ENCODE data around the gene RMND5A.
"Not testable (repeated sequence)": the region's sequence is repeated elsewhere in the genome, so short reads cannot be mapped to it uniquely, and the experiment has no call there.

Gene RMND5A

DNA sequence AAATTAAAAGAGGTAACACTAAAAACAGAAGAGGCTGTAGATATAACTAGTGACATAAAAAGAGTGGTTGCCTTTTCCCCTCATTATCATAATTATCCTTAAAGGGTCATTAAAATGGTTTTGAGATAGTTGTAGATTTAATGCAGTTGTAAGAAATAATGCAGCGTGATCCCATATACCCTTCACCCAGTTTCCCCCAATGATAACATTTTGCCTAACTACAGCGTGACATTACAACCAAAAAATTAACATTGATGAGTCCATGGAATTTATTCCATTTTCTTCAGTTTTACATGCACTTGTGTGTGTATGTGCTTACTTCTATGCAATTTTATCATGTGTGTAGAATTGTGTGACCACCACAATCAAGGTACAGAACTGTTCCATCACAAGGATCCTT, 13.2 kb upstream of the RMND5A start:
- in situ Hi-C loops (cut with MboI; ENCODE audit: low sequenced_read_pairs, unreplicated experiment), result no loop called here
- TF ChIP-seq, protein P1, sequence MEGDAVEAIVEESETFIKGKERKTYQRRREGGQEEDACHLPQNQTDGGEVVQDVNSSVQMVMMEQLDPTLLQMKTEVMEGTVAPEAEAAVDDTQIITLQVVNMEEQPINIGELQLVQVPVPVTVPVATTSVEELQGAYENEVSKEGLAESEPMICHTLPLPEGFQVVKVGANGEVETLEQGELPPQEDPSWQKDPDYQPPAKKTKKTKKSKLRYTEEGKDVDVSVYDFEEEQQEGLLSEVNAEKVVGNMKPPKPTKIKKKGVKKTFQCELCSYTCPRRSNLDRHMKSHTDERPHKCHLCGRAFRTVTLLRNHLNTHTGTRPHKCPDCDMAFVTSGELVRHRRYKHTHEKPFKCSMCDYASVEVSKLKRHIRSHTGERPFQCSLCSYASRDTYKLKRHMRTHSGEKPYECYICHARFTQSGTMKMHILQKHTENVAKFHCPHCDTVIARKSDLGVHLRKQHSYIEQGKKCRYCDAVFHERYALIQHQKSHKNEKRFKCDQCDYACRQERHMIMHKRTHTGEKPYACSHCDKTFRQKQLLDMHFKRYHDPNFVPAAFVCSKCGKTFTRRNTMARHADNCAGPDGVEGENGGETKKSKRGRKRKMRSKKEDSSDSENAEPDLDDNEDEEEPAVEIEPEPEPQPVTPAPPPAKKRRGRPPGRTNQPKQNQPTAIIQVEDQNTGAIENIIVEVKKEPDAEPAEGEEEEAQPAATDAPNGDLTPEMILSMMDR (IDR thresholded peaks at IDR 0.05; ENCODE audit: borderline replicate concordance, control extremely low read depth, extremely low read depth, insufficient read depth, missing control alignments), result no peak
- no peak for DNase-seq (ENCODE audit: low spot score)

DNA sequence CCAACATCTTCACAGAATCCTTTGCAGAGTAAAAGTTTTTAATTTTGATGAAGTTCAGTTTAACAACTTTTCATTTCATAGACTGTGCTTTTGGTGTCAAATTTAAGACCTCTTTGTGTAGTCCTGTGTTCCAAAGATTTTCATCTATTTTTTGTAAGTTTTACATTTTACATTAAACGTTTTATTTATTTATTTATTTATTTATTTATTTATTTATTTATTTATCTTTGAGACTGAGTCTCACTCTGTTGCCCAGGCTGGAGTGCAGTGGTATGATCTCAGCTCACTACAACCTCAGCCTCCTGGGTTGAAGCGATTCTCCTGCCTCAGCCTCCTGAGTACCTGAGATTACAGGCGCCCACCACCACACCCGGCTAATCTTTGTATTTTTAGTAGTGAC, 12.0 kb upstream of the RMND5A start:
- DNase-seq (ENCODE audit: low spot score); in situ Hi-C loops (cut with MboI; ENCODE audit: low sequenced_read_pairs, unreplicated experiment): not testable (repeated sequence)

DNA sequence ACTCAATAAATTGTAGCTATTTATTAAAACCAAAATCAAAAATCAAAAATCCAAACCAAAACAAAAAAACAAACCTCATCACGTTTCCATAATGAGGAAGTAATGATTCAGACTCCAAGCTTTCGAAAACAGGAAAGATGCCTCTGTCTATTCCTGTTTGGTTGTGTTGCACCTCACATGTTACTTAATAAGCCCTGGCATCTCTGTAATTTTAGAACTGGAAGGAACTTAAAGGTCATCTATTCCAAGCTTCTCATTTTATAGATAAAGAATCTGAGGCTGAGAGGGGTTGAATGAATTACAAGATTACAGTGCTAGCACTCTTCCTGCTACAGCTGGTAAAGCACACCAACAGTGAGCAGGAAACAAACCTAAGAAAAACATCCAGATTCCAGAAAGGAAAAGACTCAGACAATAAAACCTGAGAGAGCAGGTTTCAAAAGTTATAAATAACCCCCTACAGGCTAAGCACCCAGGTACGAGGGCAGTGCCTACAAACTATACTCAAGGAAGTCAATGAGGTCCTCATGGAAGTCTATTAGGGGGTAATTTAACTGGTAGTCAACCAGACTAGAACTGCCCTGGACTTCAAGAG, 5.4 kb upstream of the RMND5A start:
- in situ Hi-C loops (cut with MboI; ENCODE audit: low sequenced_read_pairs, unreplicated experiment); DNase-seq (ENCODE audit: low spot score): not testable (repeated sequence)

DNA sequence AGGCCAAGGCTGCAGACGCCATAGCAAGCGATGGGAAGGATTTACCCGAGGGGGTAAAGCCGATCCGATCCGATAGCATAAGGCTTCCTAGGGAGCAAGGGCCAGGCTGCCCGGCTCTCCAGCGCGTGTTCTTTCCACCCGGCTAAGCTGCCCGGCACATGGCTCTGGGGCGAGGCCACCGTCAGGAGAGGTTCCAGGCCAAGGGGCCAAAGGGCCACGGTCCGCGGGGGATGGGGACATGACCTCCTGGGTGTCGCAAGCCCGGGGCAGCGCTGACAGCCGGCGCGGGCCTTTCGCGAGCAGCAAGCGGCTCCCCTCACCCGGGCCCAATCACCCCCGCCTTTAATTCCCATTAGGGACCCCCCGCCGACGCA, 841 bp upstream of the RMND5A start:
- DNase-seq (ENCODE audit: low spot score); in situ Hi-C loops (cut with MboI; ENCODE audit: low sequenced_read_pairs, unreplicated experiment): not testable (repeated sequence)

DNA sequence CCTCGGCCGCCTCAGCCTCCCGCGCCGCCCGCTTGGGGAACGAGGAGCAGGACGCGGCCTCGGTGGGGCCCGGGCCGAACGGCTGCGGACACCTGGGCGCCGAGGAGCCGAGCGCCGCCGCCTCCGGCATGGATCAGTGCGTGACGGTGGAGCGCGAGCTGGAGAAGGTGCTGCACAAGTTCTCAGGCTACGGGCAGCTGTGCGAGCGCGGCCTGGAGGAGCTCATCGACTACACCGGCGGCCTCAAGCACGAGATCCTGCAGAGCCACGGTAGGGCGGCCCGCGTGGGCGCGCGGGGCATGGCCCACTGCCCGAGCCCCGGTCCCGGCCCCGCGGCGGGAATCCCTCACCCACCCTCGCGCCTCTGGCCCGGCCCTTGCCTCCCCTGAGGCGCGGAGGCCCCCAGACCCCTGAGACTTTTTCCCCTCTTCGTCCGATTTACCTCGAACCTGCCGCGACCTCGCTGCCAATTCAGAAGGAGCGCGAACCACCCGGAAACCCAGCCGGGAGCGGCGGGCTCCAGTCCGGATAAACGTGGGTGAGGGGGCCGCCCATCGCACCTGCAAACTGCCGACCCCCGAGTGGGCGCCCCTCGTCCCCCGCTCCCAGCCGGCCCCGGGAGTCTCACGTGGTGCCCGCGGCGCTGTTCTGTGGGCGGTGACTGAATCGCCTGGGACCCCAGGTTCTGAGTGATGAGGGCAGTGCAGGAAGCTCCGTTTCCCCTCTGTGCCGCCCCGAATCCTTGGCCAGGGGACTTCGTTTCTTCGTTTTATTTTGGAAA, 639 bp downstream of the RMND5A start:
- in situ Hi-C loops (cut with MboI; ENCODE audit: low sequenced_read_pairs, unreplicated experiment), result not testable (repeated sequence)

DNA sequence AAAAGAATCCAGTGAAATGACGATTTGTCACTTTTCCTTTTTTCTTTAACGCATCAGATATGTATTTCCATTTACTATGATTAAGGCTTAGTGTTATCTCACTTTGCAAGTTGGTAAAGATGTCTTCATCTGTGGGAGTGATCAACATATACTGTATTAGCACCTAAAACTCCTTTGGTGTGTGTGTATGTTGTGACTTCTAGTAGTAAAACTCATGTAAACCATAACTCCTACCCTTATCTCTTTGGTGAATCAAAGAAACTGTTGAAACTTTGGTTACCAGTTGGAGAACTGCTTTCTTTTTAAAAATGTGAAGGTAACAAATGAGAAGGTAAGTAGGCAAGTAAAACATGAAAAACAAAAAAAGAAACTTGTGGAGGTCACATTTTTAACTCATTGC, 5.6 kb downstream of the RMND5A start:
- in situ Hi-C loops (cut with MboI; ENCODE audit: low sequenced_read_pairs, unreplicated experiment); DNase-seq (ENCODE audit: low spot score): not testable (repeated sequence)

More for the DNA sequence above, 639 bp downstream of the RMND5A start:
- DNase-seq (ENCODE audit: low spot score), result not testable (repeated sequence)

DNA sequence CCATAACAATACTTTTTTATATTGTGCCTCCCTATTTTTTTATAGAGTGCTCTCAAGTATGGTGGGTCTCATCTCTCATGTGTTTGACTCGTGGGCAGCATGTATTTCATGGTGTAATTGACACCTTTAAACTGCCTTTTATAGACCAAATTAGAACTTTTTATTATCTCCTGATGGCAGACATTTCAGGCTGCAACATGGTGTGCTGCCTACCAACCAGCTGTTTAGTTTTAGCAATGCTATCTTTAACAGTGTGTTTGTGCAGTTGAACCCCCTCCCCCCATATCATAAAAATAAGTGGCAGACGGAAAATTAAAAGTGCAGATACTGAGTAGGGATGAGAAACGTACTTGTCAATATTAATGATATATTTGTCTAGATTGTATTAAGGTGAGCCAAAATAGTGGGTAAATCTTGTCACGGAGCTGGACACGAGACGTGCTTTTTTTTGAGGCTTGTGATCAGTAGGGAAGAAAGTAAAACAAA, 12.0 kb downstream of the RMND5A start:
- in situ Hi-C loops (cut with MboI; ENCODE audit: low sequenced_read_pairs, unreplicated experiment); DNase-seq (ENCODE audit: low spot score): not testable (repeated sequence)

DNA sequence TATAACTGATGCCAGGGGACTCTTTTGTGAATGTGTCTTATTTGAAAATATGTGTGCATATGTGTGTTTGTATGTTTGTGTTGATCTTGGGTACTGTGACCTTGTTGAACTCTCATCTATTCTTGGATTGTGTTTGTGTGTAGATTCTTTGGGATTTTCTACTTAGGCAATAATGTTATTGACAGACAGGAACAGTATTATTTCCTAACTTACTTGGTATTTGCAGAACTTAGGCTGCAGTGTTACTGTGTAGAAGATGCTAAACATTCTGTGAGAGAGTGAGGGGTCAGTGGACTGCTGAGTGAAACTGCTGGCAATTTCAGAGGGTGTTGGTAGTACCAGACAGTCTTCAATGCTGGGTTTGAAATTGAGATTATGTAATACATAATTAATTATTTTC, 12.7 kb downstream of the RMND5A start:
- DNase-seq (ENCODE audit: low spot score); in situ Hi-C loops (cut with MboI; ENCODE audit: low sequenced_read_pairs, unreplicated experiment): not testable (repeated sequence)

DNA sequence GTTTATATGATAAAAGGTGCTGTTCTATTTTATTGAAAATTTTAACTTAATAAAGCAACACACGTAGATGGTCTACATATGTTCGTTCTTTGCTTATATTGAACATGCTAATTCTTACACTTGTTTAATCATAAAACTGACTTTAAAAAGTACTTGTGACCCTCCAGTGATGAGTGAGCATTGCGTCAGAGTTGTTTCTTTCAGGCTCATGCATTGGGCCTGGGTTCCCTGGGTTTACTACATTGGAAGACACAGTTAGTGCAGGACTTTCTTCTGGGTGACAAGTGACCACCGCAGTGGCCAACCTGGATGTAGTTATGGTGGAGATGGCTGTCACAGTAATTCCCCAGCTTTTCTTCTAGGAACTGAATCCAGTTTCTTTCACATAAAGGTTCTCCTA, 13.4 kb downstream of the RMND5A start:
- DNase-seq (ENCODE audit: low spot score); in situ Hi-C loops (cut with MboI; ENCODE audit: low sequenced_read_pairs, unreplicated experiment): not testable (repeated sequence)

DNA sequence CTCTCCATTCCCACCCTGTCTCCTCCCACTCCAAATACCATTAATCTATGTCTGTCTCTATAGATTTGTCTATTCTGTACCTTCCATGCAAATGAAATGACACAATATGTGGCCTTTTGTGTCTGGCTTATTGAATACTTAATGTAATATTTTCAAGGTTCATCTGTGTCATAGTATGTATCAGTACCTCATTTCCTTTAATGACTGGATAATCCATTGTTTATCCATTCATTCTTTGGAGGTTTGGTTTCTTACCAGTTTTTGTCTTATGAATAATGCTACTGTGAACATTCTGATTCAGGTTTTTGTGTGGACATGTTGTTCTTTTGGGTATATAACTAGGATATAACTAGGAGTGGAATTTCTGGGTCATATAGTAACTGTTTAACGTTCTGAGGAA, 14.8 kb downstream of the RMND5A start:
- in situ Hi-C loops (cut with MboI; ENCODE audit: low sequenced_read_pairs, unreplicated experiment); DNase-seq (ENCODE audit: low spot score): not testable (repeated sequence)

DNA sequence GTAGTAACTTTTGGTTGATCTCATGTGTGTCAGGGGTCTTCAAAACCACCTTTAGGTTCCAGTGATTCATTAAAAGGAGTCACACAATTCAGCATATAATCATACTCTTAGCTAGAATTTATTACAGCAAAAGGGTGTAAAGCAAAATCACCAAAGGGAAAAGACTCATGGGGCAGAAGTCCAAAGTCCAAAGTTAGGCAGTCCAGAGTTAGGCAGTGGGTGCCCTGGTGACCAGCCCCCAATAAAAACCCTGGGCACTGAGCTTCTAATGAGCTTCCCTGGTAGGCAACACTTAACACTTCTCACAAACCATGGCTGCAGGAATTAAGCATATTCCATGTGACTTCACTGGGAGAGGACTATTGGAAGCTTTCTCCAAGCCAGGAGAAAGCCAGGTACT, 19.4 kb downstream of the RMND5A start:
- DNase-seq (ENCODE audit: low spot score); in situ Hi-C loops (cut with MboI; ENCODE audit: low sequenced_read_pairs, unreplicated experiment): not testable (repeated sequence)

DNA sequence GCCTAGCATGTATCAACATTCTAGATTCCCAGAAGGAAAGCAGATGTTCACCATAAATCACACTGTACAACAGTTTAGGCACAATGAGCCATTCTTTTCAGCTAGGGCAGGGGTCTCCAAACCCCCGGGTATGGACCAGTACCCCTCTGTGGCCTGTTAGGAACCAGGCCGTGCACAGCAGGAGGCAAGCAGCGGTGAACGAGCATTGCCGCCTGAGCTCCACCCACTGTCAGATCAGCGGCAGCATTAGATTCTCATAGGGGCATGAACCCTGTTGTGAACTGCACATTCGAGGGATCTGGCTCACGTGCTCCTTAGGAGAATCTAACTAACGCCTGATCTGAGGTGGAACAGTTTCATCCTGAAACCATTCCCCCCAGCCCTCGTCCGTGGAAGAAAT, 19.8 kb downstream of the RMND5A start:
- DNase-seq (ENCODE audit: low spot score); in situ Hi-C loops (cut with MboI; ENCODE audit: low sequenced_read_pairs, unreplicated experiment): not testable (repeated sequence)

DNA sequence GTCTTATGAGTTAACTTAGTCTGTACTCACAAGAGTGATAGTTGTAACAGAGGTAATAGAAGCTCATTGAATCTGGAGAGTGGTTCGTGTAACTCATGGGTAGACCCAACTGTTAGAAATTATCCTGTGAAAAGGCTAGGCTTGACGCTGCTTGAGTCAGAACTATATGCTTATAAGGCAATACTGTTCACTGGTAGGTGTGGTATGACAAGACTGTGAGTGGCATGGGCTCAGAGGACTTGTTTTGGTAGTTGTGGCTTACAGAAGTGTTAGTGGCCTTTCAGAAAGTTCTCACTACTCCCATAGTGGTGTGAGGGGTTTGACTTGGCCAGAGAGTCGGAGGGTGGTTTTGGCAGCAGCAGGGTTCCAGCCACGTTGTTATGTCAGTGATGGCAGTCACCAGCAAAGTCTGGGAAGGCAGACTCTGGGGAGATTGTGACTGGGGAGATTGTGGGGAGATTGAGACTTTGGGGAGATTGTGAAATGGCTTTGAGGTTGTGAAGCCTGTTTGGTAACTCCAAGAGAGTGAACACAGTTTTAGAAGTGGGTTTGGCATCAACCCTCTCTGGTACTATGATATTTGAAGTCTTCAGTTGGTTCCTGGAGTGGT, 21.9 kb downstream of the RMND5A start:
- DNase-seq (ENCODE audit: low spot score); in situ Hi-C loops (cut with MboI; ENCODE audit: low sequenced_read_pairs, unreplicated experiment): not testable (repeated sequence)
